ENCODE data around the gene MANSC1. TPM values are rescaled to one million over a fixed set of nuclear protein-coding genes. Genes with fewer than 3 reads are reported as not detected.
A peak's percentile ranks its signal among the peaks of the same experiment; 100 is the strongest.

Gene MANSC1
- total and polyA plus RNA-seq, 9 of the 15 experiments (the other 6 are each of a cell fraction or from before 2014, with no cell fraction given) = 0.76 to 8.6 (median 3.1) TPM

DNA sequence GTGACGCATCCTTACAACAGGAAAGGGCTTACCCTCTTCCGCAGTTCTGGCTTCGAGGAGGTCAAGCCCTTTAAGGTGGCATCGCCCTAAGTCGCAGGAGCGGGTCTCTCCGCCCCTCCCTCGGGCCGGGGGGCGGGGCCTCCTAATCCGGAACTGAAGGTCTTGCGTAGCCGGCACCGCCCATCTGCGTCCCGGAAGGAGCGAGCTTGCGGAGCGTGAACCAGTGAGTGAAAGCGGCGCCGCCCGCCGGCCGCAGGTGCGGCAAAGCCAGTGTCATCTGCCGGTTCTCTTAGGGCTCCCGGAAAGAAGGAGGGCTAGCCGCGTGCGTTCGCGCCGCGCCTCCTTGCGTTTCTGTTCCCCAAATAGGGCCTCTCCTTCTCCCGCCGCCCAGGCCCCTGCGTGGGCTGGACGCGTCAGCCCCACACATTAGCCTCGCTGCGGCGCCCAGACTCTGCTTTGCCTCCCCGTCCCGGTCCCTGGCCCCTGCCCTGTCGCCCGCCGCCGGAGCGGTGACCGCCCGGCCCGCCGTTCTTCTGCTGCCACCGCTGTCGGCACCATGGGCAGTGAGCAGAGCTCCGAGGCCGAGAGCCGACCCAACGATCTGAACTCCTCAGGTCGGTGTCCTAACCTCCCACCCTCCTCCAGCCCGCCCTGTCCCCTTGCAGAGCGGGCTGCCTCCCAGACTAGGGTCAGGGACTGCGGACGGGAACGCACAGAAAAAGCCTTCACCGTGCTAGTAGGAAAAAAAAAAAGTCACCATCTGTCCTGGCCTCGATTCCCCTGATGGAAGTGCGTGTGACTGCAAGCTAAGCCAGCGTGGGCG lies 7.1 kb upstream of the MANSC1 start, which contains the start of gene BORCS5 (continued):
- TF ChIP-seq, protein P1, sequence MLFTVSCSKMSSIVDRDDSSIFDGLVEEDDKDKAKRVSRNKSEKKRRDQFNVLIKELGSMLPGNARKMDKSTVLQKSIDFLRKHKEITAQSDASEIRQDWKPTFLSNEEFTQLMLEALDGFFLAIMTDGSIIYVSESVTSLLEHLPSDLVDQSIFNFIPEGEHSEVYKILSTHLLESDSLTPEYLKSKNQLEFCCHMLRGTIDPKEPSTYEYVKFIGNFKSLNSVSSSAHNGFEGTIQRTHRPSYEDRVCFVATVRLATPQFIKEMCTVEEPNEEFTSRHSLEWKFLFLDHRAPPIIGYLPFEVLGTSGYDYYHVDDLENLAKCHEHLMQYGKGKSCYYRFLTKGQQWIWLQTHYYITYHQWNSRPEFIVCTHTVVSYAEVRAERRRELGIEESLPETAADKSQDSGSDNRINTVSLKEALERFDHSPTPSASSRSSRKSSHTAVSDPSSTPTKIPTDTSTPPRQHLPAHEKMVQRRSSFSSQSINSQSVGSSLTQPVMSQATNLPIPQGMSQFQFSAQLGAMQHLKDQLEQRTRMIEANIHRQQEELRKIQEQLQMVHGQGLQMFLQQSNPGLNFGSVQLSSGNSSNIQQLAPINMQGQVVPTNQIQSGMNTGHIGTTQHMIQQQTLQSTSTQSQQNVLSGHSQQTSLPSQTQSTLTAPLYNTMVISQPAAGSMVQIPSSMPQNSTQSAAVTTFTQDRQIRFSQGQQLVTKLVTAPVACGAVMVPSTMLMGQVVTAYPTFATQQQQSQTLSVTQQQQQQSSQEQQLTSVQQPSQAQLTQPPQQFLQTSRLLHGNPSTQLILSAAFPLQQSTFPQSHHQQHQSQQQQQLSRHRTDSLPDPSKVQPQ (CRISPR knock-in tag; IDR thresholded peaks at IDR 0.05; ENCODE audit: borderline replicate concordance) = no peak
- TF ChIP-seq, protein P2, sequence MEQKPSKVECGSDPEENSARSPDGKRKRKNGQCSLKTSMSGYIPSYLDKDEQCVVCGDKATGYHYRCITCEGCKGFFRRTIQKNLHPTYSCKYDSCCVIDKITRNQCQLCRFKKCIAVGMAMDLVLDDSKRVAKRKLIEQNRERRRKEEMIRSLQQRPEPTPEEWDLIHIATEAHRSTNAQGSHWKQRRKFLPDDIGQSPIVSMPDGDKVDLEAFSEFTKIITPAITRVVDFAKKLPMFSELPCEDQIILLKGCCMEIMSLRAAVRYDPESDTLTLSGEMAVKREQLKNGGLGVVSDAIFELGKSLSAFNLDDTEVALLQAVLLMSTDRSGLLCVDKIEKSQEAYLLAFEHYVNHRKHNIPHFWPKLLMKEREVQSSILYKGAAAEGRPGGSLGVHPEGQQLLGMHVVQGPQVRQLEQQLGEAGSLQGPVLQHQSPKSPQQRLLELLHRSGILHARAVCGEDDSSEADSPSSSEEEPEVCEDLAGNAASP (IDR thresholded peaks at IDR 0.05) = no peak
- TF ChIP-seq PHTF2 (CRISPR knock-in tag; IDR thresholded peaks at IDR 0.05) (no peak), MECOM (CRISPR knock-in tag; IDR thresholded peaks at IDR 0.05) (no peak), POLR2B (IDR thresholded peaks at IDR 0.05; ENCODE audit: low read depth, partially characterized antibody) (peak; percentile 83), HDAC1 (IDR thresholded peaks at IDR 0.05) (no peak; a peak in 2 of 4 replicates), DACH1 (IDR thresholded peaks at IDR 0.05; ENCODE audit: partially characterized antibody) (no peak), ZNF165 (CRISPR knock-in tag; IDR thresholded peaks at IDR 0.05; ENCODE audit: borderline replicate concordance) (no peak), HMGN3 (IDR thresholded peaks at IDR 0.05; ENCODE audit: borderline replicate concordance, extremely low read depth, insufficient read length, low read depth, low read length) (no peak), ASH1L (IDR thresholded peaks at IDR 0.05; ENCODE audit: borderline replicate concordance, low read depth, partially characterized antibody) (no peak), RCOR1 (IDR thresholded peaks at IDR 0.05; ENCODE audit: borderline replicate concordance in 1 of 2, low read depth in 2 of 2, low read length in 2 of 2) (0 out of 4 replicates have a peak, but pooled peaks of 1 of the 2 experiments have one; percentile 2), POLR2AphosphoS2 (IDR thresholded peaks at IDR 0.05; ENCODE audit: low read length) (peak; percentile 39; the same call in 1 of the 2 replicates), CBX3 (IDR thresholded peaks at IDR 0.05; ENCODE audit: borderline replicate concordance in 1 of 2, low read length in 2 of 2) (0 out of 3 replicates have a peak, but pooled peaks of 1 of the 2 experiments have one; percentile 3), MCM3 (IDR thresholded peaks at IDR 0.05) (no peak), ZNF134 (CRISPR knock-in tag; conservative IDR thresholded peaks at IDR 0.05) (no peak), HNRNPUL1 (IDR thresholded peaks at IDR 0.05; ENCODE audit: low read length) (no peak)
- TF ChIP-seq, protein P3, sequence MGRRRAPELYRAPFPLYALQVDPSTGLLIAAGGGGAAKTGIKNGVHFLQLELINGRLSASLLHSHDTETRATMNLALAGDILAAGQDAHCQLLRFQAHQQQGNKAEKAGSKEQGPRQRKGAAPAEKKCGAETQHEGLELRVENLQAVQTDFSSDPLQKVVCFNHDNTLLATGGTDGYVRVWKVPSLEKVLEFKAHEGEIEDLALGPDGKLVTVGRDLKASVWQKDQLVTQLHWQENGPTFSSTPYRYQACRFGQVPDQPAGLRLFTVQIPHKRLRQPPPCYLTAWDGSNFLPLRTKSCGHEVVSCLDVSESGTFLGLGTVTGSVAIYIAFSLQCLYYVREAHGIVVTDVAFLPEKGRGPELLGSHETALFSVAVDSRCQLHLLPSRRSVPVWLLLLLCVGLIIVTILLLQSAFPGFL (CRISPR knock-in tag; IDR thresholded peaks at IDR 0.05) = no peak
- TF ChIP-seq, protein P4, sequence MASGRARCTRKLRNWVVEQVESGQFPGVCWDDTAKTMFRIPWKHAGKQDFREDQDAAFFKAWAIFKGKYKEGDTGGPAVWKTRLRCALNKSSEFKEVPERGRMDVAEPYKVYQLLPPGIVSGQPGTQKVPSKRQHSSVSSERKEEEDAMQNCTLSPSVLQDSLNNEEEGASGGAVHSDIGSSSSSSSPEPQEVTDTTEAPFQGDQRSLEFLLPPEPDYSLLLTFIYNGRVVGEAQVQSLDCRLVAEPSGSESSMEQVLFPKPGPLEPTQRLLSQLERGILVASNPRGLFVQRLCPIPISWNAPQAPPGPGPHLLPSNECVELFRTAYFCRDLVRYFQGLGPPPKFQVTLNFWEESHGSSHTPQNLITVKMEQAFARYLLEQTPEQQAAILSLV (tag; IDR thresholded peaks at IDR 0.05) = no peak
- TF ChIP-seq, protein P5, sequence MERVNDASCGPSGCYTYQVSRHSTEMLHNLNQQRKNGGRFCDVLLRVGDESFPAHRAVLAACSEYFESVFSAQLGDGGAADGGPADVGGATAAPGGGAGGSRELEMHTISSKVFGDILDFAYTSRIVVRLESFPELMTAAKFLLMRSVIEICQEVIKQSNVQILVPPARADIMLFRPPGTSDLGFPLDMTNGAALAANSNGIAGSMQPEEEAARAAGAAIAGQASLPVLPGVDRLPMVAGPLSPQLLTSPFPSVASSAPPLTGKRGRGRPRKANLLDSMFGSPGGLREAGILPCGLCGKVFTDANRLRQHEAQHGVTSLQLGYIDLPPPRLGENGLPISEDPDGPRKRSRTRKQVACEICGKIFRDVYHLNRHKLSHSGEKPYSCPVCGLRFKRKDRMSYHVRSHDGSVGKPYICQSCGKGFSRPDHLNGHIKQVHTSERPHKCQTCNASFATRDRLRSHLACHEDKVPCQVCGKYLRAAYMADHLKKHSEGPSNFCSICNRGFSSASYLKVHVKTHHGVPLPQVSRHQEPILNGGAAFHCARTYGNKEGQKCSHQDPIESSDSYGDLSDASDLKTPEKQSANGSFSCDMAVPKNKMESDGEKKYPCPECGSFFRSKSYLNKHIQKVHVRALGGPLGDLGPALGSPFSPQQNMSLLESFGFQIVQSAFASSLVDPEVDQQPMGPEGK (CRISPR knock-in tag; IDR thresholded peaks at IDR 0.05; ENCODE audit: borderline replicate concordance) = no peak

Measured in K562 (cell line).